NCI-H2081 treated with DMSO at 0.1 percent for 48 hours (cell line): Measurements from ENCODE around the gene KLHL3.

Source experiments
- DNase-seq: peaks from one replicate; lab custom pipeline; 2025; lab: John Stamatoyannopoulos, UW

The KLHL3 gene

DNA sequence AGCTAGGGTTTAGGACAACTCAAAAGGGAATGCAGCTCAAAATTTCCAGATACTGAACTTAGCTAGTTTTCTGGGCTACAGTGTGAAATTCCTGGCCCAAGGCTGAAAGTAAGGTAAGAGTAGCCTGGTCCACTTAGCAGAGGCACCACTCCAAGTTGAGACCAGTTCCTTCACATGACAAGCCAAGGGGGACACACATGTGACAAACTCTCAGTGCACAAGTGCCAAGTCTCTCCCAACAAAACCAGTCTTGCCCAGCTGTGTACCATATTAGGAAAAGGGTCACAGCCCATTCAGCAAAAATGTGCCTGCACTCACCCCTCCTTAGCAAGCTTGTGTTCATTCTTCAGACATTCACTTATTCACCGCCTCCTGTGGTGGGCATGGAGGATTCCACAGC lies 27.8 kb downstream of the KLHL3 start:
- no peak for DNase-seq

DNA sequence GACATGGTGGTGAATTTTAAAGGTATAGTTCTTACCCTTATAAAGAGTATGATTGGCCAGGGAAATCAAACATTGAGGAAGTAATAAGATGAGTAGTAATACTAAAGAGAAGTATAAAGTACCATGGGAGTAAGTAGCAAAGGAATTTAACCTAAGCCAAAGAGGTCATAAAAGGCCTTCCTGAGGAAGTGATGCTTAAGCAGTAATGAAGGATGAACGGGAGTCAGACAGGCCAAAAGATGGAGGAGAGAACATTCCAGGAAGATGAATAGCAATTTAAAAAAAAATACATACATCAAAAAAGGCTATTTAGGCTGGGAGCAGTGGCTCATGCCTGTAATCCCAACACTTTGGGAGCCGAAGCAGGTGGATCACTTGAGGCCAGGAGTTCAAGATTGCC lies 29.0 kb downstream of the KLHL3 start:
- no peak for DNase-seq

DNA sequence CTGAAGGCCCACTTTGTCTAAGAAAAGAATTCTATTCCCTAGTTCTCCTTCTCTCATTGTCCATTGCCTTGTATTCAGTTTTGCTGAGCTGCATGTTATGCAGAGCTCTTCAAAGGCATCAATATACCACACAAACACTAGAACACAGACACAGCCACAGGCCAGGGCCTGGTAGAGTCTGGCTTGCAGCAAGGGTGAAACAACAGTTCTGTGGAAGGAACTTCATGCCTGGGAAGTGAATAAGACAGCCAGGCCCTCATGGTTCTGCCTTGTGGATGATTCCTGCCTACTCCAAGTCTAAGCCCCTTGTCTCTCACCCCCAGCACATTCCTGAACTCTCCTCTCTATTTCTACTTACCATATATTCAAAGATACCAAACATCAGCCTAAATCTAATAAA lies 30.8 kb downstream of the KLHL3 start:
- DNase-seq, result no peak

DNA sequence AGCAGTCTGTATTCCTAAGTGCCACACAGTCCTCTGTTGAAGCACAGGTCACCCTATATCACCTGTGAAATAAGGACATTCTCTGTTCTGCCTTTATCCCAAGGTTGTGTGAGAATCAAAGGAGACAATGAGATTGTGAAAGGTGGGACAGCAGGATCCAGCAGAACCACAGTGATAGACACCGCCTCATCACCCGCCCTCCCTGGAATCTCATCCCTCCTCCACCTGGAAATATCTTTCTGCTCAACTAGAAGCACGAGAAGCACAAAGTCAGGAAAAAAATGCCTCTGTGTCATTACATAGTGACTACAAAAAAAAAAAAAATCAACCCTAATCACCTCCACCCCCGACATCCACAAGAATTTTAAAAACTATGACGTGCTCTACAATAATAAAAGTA lies 32.3 kb downstream of the KLHL3 start:
- DNase-seq, result no peak

DNA sequence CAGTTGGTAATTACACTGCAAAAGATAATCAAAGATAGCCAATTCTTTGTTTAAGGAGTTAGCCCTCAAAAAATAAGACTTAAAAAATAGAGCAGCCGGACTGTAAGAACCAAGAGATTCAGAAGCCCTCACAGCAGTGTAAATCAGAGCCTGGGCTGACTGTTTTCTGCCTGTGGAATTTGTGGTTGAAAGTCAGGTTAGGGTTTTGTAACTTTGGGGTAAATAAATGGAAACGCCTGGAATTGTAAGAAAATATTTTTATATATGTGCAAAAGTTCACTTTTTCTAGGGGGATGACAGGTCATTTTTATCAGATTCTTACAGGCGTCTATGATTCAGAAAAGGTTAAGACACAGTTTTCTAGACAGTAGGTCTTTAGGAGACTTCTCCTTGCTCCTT lies 35.6 kb downstream of the KLHL3 start:
- no peak for DNase-seq

DNA sequence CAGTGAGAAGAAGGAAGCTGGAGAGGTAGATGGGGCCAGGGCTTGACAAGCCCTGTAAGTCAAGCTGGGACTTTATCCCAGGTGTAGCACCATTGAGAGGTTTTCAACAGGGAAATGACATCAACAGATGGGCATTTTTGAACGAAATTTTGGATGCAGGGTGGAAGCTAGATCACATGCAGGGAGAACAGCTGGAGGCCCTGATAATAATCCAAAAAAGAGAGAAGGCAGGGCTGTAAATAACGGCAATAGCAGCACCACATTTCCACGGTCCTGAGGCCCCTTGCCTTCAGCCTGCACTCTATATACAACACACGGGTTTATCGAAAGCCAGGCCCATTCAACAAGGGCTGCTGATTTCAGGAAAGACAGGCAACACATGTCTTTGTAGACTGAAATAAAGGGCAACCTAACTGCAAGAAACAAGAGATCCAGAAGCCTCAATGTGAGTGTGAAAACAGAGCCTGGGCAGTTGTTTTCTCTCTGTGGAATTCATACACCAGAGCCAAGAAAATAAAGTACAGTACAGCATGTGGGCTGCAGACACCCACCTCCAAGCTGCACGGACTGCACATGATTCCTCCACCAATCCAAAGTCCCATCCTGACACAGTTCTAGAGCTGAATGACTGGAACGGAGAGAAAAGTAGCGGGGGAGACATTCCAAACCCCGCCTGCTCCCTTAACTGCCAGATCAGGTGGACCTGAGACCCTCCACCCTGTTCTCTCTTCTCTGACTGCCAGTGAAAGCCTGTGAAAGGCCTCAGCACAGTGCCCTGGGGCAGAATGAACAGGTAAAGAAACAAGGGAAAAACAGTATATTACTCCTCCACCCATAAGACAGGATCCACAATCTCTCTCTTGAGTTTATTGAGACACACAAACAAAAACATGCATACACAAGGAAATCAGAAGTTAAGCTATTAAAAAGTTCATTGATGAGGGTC lies 36.3 kb downstream of the KLHL3 start:
- no peak for DNase-seq

DNA sequence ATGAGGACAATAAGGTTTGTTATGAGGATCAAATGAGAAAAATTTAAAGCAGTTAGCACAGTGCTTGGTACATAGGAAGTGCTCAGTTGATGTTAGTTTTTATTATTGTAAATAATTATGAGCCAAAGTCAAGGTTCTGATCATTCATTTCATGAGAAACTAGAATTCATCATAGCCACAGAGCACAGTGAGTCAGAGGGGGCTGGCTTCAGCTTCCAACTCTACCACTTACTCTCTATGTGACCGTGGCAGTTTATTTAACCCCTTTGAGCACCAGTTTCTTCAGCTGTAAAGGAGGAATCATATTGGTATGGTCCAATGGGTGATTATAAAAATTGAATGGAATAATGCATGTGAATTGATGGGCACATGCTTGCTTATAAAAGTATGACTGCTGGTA lies 39.4 kb downstream of the KLHL3 start:
- no peak for DNase-seq

DNA sequence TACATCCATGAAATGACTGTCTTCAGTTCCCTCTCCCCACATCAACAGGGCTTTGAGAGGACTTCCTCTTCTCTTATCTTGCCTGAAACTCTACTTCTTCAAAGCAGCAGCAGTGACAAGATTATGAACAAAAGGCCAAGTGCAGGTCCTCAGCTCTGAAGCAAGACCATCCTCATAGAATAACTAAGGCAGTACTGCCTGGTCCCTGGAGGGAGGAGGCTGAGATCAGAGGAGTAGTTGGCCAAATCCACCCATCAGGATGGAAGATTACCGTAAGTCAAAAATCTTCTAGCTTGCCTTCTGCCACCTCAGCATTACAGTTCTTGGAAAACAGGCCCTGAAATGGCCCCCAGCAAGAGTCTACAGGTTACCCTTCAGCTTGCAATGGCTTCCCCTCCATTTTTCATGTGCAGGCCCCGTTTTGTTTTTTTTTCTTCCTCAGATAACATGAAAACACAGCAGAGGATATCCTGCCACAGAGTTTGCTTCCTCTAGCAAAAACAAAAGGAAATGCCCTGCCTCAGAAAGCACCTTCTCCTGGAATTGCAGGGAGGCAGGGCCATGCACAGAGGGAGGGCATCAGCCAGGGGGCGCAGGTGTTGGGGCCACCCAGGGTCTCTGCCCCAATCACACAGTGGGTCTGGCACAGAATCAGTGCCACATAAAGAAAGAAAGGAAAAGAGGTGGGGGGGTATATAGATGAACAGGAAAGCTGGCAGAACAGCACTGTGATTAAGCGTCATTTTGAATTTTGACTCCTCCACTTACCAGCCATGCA lies 40.0 kb downstream of the KLHL3 start:
- no peak for DNase-seq

DNA sequence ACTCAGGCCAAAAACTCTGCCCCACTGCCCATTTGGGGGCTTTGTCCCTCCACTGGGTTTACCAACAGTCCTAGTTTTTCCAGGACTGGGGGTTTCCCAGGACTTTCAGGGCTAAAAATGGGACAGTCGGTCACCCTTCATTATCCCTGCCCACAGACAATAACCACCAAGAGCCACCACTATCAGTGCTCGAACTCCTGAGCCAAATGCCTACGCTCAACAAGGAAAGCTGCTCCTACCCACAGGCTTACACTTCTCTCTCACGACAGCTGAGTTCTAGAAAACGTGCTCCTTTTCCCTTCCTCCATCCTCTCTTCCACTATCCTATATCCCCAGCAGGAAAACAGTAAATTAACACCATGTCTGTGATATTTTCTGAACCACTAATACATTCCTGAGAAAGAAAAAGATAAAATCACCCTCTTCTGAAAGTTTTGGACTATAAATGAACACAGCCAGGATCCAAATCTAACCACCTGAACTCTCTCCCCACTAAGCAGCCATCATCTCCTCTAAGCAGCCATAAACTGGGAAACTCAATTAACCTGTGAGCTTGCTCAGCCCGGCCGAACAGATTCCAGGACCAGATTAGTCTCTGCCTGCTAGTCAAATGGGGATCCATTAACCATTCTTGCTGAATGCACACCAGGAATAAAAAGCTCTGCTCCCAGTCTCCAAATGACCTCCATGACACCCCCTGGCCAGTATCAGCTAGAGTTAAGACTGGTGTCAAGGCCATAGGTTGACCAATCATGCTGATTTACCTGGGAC lies 41.8 kb downstream of the KLHL3 start:
- no peak for DNase-seq

DNA sequence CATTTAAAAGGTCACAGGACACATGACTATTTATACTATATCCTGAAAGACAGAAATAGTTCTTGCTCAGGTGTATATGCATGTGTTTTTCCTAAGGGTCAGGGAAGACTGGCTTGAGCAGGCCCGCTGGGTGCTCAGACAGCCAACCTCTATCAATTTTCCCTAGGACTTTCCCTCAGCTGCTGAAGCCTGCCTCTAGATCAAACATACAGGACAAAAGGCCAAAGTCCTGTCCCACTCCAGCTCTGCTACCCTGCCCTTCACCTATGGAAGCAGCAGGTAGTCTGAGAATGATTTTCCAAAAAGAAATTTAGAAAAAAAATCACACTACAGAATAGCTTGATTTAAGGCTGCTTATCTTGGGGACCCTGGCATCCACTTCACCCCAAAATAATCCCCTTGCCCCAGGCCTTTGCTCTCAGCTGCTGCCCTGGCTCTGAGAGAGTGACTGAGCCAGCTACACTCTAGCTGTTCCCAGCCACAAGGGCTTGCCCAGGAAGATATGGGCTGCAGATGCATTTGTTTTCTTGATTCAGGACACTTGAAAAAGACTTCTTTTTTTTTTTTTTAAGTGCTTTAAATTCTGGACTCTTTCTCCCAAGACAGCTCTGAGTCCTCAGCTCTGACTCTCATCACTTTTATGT lies 42.5 kb downstream of the KLHL3 start:
- DNase-seq, result no peak

DNA sequence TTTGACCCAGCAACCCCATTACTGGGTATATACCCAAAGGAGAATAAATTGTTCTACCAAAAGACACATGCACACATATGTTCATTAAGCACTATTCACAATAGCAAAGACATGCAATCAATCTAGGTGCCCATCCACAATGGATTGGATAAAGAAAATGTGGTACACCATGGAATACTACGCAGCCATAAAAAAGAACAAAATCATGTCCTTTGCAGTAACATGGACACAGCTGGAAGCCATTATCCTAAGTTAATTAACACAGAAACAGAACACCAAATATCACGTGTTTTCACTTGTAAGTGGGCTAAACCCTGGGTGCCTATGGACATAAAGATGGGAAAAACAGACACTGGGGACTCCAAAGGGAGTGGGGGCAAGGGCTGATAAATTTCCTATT lies 46.6 kb downstream of the KLHL3 start:
- no peak for DNase-seq

DNA sequence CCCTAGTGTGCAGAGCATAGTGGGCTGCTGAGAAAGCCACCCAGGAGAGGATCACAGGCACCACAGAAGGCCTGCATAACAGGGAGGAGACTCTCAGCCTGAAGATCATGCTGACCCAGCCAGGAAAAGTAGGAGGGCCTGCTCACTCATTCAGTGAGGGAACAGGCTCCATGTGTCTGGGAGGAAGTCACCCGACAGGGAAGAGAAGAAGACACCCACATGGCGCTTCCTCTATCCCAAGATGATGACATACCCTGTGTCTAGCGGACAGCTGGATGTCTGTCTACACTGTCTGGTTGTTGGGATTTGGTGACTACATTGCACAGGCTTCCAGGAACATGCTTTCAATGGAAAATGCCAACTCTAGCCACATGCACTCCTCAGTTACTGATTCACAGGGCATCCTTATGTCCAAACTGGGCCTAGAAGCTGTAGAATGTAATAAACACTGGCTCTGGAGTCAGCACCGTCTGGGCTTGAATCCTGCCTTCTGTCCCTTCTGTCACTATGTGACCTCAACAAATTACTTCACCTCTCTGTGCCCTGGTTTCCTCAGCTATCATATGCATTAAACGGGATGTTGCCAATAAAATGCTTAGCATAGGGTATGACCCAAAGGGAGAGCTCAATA lies 47.6 kb downstream of the KLHL3 start:
- DNase-seq, result no peak

DNA sequence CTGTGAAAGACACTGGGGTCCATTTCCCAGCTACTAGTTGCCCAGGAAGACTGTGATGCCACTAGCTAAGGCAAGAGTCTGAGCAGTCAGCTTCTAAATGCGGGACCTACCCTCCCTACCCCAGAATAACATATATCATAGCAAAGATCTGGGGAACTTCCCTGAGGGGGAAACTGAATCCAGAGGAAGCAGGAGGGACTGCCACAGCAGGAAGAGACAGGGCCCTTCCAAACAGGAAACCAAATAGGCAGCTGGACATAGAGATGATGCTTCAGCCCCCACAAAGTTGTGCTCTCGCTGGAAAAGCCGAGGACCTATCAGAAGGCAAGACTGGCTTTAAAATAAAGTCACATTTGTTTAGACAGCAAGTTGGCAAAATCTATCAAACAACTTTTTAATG lies 51.1 kb downstream of the KLHL3 start:
- no peak for DNase-seq

DNA sequence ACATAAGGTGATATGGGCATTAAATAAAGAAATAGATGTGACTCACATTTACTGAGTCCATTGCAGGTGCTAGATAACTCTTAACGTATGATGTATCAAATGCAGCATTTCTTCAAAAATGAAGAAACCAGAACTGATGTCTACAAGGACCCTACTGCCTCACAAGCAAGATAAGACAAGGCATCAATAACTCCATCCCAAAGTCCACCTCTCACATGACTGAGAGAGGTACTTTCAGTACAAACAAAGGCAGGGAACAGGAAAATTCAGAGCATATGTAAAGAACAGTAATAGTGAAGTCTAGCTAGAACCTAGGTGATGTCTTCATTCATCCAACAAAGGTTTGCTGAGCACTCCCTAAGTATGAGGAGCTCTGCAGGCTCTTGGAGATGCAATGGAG lies 54.7 kb downstream of the KLHL3 start:
- no peak for DNase-seq

DNA sequence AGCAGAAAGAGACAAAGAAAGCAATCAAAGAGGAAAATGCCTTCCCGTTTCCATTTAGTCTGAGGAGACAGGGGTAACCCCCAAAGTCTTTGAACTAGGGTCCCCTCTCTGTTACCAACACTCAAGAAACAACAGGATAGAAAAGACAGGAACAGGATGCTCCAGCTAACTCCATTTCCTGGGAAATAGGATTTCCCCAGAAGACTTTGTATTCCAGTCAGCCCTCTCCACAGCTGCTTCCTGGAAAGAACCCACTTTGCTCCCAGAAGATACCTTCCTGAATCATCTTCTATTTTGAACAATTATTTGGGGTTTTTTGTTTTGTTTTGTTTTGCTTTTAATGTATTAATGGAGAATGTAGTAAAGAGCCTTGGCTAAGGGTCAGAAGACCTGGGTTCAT lies 56.0 kb downstream of the KLHL3 start:
- DNase-seq, result no peak

DNA sequence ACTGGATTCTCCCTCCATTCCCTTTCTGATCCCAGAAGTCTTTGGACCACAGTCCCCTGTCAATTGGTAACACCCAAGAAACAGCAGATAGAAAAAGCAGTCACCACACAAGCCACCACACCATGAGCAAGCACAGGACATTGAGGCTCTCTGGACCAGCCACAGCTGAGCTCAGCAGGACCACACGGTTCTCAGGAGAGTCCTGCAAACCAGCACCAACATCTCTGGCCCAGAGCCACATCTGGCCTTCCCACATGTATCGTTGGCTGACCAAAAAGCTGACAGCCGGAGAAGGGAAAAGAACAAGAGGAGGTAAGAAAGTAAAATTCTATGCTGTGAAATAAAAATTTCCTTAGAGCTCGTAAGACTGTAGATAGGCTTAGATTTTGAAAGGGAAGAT lies 56.7 kb downstream of the KLHL3 start:
- no peak for DNase-seq

DNA sequence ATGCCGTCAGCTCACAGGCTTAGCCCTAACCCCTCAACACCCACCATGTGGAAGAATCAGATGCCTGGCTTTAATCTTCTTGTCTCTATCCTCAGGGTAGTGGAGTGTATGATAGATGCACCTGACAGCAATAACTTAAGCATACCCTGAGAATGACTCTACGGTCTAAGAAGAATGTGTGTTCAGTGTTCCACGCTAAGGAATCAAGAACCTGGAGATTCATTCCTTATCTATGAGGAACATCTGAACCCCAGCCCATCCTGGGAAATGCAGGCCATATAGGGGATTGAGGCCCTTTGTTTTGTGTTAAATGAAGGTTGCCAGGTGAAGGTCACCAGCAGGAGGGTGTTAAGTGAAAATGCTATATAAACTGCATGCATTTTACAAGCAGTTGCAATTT lies 63.0 kb downstream of the KLHL3 start:
- DNase-seq, result no peak

DNA sequence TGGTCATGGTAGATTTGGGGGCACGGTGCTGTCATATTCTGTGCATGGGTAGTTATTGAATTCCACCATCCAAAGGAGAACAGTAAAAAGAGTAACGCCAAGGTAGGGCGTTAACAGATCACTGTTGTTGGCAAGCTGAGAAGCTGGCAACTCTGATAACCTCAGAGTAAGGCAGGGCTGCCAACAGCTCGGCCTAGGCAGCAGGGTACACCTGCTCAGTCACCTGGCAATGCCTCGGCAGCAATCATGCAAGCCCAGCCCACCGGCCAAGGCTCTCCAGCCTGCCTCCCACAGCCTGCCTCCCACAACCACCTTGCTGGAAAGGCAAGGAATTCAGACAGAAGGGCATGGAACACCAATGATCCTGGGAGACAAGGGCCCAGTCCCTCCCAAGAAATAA lies 63.9 kb downstream of the KLHL3 start:
- no peak for DNase-seq

DNA sequence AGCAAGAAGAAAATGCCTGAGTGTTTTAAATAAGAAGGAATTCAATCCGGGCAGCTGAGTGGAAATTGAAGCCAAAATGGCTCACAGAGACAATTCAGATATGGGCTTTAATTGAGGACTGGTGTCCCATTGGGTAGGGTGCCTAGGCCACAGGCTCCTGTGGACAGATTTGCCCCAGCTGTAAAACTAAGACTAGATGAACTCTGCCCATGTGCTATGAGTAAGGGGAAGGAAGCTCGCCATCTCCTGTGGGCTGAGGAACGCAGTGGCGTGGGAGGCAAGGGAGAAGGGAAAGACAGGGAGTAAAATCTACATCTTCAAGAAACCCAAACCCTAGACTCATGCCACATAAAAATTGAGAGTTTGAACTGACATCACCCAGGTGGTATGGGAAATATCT lies 66.1 kb downstream of the KLHL3 start:
- DNase-seq, result no peak

DNA sequence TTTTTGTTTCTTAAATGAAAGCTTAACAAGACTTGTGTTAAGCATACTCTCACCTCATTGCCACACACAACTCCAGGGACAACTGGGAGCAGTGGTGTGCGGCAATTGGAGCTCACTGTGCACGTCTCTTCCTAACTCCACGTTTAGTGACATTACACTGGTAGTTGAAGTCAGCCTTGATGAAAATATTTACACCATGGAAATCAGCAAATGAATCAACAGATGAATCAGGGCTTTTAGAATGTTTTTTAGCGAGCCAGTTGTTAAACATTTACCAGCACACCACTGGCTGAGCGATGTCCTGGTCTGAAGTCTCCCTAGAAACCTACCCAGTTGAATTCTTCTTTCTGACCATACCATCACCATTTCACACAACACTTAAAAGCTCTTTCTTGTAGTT lies 67.3 kb downstream of the KLHL3 start:
- no peak for DNase-seq

DNA sequence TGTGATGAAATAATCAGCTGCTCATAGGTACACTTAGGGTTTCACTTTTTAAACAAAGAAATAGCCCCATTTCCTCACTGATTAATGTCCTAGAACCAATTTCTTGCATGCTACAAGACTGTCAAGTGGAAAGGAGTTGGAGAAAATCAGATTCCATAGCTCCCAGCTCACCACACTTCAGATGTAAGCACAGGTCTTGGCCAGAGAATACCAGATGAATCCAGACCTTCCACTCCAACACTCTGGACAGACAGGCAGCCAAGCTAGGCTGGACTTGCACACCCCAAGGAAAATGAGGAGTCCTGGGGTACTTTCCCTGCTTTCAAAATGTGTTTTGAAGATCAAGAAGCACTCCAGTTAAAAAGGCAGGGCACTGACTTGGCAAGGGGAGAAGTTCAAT lies 68.5 kb downstream of the KLHL3 start:
- no peak for DNase-seq

DNA sequence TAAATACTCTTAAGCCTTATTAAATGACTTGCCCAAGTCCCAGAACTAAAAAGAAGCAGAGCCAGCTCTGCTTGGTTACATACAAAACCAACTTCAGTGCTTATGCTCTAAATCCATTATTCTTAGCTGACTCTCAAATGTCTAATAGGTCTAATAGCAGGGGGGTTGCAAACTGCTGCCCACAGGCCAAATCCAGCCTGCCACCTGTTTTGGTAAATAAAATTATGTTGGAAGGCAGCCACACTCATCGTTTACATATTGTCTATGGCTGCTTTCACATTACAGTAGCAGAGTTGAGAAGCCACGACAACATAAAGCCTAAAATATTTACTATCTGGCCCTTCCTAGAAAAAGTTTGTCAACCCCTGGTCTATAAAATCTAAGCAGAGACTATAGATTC lies 69.0 kb downstream of the KLHL3 start:
- no peak for DNase-seq
